Parathyroid adenoma (tissue), 2 donors: Measurements from ENCODE around the gene MAP3K10.

Source experiments
- H2AFZ ChIP-seq: fragments of 300-600 bp; sonication (generic); one replicate; pipeline ENCODE4 v1.7.0; 2017; ENCODE audit warnings: antibody characterized with exemption, mild to moderate bottlenecking
- H3K27ac ChIP-seq: fragments of 300-600 bp; sonication (generic); one replicate; pipeline ENCODE4 v1.7.0; 2017
- H3K27me3 ChIP-seq: fragments of 300-600 bp; sonication (generic); one replicate; pipeline ENCODE4 v1.7.0; 2017; ENCODE audit warnings: low read length; ENCODE audit not compliant: control insufficient read depth, insufficient read depth
- H3K36me3 ChIP-seq: fragments of 300-600 bp; sonication (generic); one replicate; pipeline ENCODE4 v1.7.0; 2017; ENCODE audit warnings: low read length; ENCODE audit not compliant: control insufficient read depth, insufficient read depth
- H3K4me1 ChIP-seq: fragments of 300-600 bp; sonication (generic); one replicate; pipeline ENCODE4 v1.7.0; 2017; ENCODE audit warnings: control low read depth
- H3K4me2 ChIP-seq: fragments of 300-600 bp; sonication (generic); one replicate; pipeline ENCODE4 v1.7.0; 2017; ENCODE audit warnings: low read length
- H3K4me3 ChIP-seq: fragments of 300-600 bp; sonication (generic); one replicate; pipeline ENCODE4 v1.7.0; 2017; ENCODE audit warnings: low read depth, low read length
- H3K79me2 ChIP-seq: fragments of 300-600 bp; sonication (generic); one replicate; pipeline ENCODE4 v1.7.0; 2017; ENCODE audit warnings: control low read depth
- H3K9ac ChIP-seq: fragments of 300-600 bp; sonication (generic); one replicate; pipeline ENCODE4 v1.7.0; 2017; ENCODE audit warnings: mild to moderate bottlenecking
- H3K9me3 ChIP-seq: fragments of 300-600 bp; sonication (generic); one replicate; pipeline ENCODE4 v1.7.0; 2017; ENCODE audit warnings: low read length; ENCODE audit not compliant: control insufficient read depth
- CTCF ChIP-seq: fragments of 300-600 bp; sonication (generic); IDR thresholded peaks from one replicate; pipeline ENCODE4 v1.7.0; 2017; ENCODE audit warnings: antibody characterized with exemption, mild to moderate bottlenecking
- donor health status: primary hyperparathyroidism.

MAP3K10 gene

GRCh38 chr19:40232949-40233810, 42.0 kb downstream of the MAP3K10 start:
- Histone ChIP-seq H3K36me3 (no peaks in the 10 kb centered on the region), H3K9me3 (no peaks in the 10 kb centered on the region), H3K4me1 (peaks cover 8% of the 10 kb centered on the region), H3K79me2 (peaks cover 2% of the 10 kb centered on the region), H3K27ac (no peak overlapping the region), H3K4me3 (no peak overlapping the region), H3K4me2 (no peak overlapping the region), H3K9ac (no peak overlapping the region), H3K27me3 (no peaks in the 10 kb centered on the region), H2AFZ (no peak overlapping the region)
- TF ChIP-seq CTCF: no peak

GRCh38 chr19:40233811-40234389, 42.7 kb downstream of the MAP3K10 start:
- H2AFZ ChIP-seq: no peak overlapping the region
- H3K4me2 ChIP-seq: no peak overlapping the region
- no peak for TF ChIP-seq CTCF
- H3K9me3 ChIP-seq: no peaks in the 10 kb centered on the region
- H3K4me1 ChIP-seq: peaks cover 8% of the 10 kb centered on the region
- no peak overlapping the region for H3K27ac ChIP-seq
- no peak overlapping the region for H3K4me3 ChIP-seq
- H3K79me2 ChIP-seq: peaks cover 4% of the 10 kb centered on the region
- H3K36me3 ChIP-seq: no peaks in the 10 kb centered on the region
- H3K9ac ChIP-seq: no peak overlapping the region
- H3K27me3 ChIP-seq: no peaks in the 10 kb centered on the region

GRCh38 chr19:40234429-40235237, 43.4 kb downstream of the MAP3K10 start:
- H3K4me1 ChIP-seq: peaks cover 8% of the 10 kb centered on the region
- H3K9ac ChIP-seq: no peak overlapping the region
- H3K27me3 ChIP-seq: no peaks in the 10 kb centered on the region
- no peaks in the 10 kb centered on the region for H3K9me3 ChIP-seq
- no peak overlapping the region for H3K27ac ChIP-seq
- no peak overlapping the region for H3K4me2 ChIP-seq
- no peak overlapping the region for H3K4me3 ChIP-seq
- no peak overlapping the region for H2AFZ ChIP-seq
- TF ChIP-seq CTCF: no peak
- H3K36me3 ChIP-seq: no peaks in the 10 kb centered on the region
- H3K79me2 ChIP-seq: peaks cover 10% of the 10 kb centered on the region

- no peak overlapping the region for H3K27ac ChIP-seq
- no peak for TF ChIP-seq CTCF
- no peaks in the 10 kb centered on the region for H3K36me3 ChIP-seq
Measured at GRCh38 chr19:40235238-40236025, 44.2 kb downstream of the MAP3K10 start.

More at GRCh38 chr19:40235238-40236025, 44.2 kb downstream of the MAP3K10 start:
- peaks cover 18% of the 10 kb centered on the region for H3K79me2 ChIP-seq
- no peak overlapping the region for H3K4me3 ChIP-seq
- H3K9me3 ChIP-seq: no peaks in the 10 kb centered on the region
- H3K27me3 ChIP-seq: no peaks in the 10 kb centered on the region
- no peak overlapping the region for H2AFZ ChIP-seq
- no peak overlapping the region for H3K4me2 ChIP-seq
- peaks cover 8% of the 10 kb centered on the region for H3K4me1 ChIP-seq
- H3K9ac ChIP-seq: no peak overlapping the region
